GM21447 (cell line): ENCODE measurements around the gene DAB2.
"Not testable (repeated sequence)": the region's sequence is repeated elsewhere in the genome, so short reads cannot be mapped to it uniquely, and the experiment has no call there.

ENCODE experiments used
- ATAC-seq: cut with Tn5 transposase; IDR thresholded peaks from one replicate; pipeline ENCODE4 v1.9.1; 2021; ENCODE audit not compliant: unreplicated experiment

DAB2 gene

GRCh38 chr5:39352951-39353350, 71.8 kb downstream of the DAB2 start:
- ATAC-seq = no peak

GRCh38 chr5:39352170-39352569, 72.6 kb downstream of the DAB2 start:
- no peak for ATAC-seq

GRCh38 chr5:39349484-39349883, 75.3 kb downstream of the DAB2 start:
- ATAC-seq = no peak

GRCh38 chr5:39342460-39342859, 82.3 kb downstream of the DAB2 start:
- no peak for ATAC-seq

GRCh38 chr5:39341896-39342295, 82.9 kb downstream of the DAB2 start:
- no peak for ATAC-seq

- no peak for ATAC-seq
Measured at GRCh38 chr5:39340506-39340905, 84.3 kb downstream of the DAB2 start.

- no peak for ATAC-seq
Measured at GRCh38 chr5:39337252-39337915, 87.4 kb downstream of the DAB2 start.

GRCh38 chr5:39334296-39334695, 90.5 kb downstream of the DAB2 start:
- ATAC-seq = not testable (repeated sequence)

- no peak for ATAC-seq
Measured at GRCh38 chr5:39333104-39333503, 91.7 kb downstream of the DAB2 start.

GRCh38 chr5:39331861-39332381, 92.9 kb downstream of the DAB2 start:
- ATAC-seq = no peak

GRCh38 chr5:39328731-39329130, 96.0 kb downstream of the DAB2 start:
- ATAC-seq = no peak

GRCh38 chr5:39323542-39323941, 101.2 kb downstream of the DAB2 start:
- no peak for ATAC-seq
